LNCaP clone FGC (cell line): Measurements from ENCODE around the gene CD300E.
"Not testable (repeated sequence)": the region's sequence is repeated elsewhere in the genome, so short reads cannot be mapped to it uniquely, and the experiment has no call there.

Source experiments
- DNase-seq: peaks from one replicate; pipeline ENCODE4 v3.0.0-alpha.2; 2011; ENCODE audit warnings: low read depth
- H3K4me3 ChIP-seq: 2 replicates; pipeline ENCODE4 v1.5.1; 2011; ENCODE audit warnings: mild to moderate bottlenecking, low read depth, low read length, control low read depth
- CTCF ChIP-seq: IDR thresholded peaks from 2 replicates; pipeline ENCODE4 v1.5.1; 2012; ENCODE audit warnings: mild to moderate bottlenecking; ENCODE audit not compliant: control insufficient read depth, insufficient read depth; ENCODE audit errors: extremely low read depth

Gene CD300E

GRCh38 chr17:74578979-74579378 is 44.6 kb downstream of the CD300E start:
- no peak for DNase-seq
- no peak for TF ChIP-seq CTCF
- no peak overlapping the region for H3K4me3 ChIP-seq

- H3K4me3 ChIP-seq = no peak overlapping the region
- no peak for TF ChIP-seq CTCF
- DNase-seq = no peak
These were observed 48.9 kb downstream of the CD300E start for GRCh38 chr17:74574489-74575142.

DNA sequence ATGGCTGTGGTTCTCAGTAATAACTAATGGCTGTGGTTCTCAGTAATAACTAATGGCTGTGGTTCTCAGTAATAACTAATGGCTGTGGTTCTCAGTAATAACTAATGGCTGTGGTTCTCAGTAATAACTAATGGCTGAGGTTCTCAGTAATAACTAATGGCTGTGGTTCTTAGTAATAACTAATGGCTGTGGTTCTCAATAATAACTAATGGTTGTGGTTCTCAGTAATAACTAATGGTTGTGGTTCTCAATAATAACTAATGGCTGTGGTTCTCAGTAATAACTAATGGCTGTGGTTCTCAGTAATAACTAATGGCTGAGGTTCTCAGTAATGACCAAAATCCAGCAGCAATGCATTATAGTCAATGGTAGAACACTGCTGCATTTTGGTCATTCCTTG is 49.9 kb downstream of the CD300E start:
- not testable (repeated sequence) for H3K4me3 ChIP-seq, DNase-seq

DNA sequence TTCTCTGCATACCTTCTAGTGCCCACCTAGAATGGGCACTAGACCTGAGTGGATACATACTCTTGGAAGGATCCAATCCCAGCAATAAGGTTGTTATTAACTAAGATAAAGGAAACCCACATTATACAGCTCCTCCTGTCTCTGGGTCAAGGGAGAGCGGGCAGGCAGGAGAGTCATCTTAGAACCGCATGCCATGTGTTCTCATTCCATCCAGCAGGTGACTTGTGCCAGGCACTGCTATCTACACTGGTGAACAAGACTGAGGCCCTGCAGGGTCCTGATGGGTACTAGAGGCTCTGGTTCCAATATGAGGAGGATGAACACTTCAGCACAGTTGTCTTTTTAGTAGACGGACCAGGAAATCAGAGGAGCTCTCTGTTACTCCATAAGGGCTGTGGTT is 50.4 kb downstream of the CD300E start:
- no peak for DNase-seq
- H3K4me3 ChIP-seq = no peak overlapping the region
- TF ChIP-seq CTCF = no peak

GRCh38 chr17:74571621-74572270 is 51.8 kb downstream of the CD300E start:
- no peak for TF ChIP-seq CTCF
- no peak for DNase-seq
- H3K4me3 ChIP-seq = no peak overlapping the region

DNA sequence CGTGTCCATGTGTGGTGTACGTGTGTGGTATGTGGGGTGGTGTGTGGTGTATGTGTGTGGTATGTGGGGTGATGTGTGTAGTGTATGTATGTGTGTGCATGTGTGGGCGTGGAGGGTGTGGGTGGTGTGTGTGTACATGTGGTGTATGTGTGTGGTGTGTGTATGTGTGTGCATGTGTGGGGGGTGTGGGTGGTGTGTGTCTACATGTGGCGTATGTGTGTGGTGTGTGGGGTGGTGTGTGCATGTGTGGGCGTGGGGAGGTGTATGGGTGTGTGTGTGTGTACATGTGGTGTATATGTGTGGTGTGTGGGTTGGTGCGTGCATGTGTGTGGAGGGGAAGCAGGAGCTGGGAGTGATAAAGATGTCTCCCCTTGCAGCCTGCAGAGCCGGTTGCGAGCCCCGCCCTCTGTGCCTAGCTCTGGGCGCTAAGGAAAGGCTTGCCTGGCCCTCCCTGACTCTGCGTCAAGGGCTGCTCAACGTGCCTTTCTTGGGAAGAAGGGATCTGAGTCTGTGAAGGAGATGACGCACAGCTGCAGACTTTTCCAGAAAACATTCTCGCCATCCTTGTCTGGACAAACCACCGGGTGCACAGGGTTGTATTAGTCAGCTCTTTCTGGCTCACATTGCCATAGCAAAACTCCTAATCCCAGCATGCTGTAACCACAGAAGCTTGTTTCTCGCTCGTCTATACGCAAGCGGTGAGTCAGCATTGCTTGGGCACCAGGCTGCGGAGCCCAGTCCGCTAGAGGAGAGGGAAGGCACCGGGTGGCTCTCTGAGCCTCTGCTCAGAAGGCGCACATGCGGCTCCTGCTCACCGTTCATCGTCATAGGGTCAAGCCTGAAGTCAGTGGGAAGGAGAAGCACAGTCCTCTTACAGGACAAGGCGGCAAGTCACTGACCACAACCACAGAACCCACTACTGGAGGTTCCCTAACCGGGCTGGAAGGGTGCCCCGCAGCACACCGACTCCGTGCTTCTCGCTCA is 54.2 kb downstream of the CD300E start:
- no peak for TF ChIP-seq CTCF
- DNase-seq = no peak
- no peak overlapping the region for H3K4me3 ChIP-seq
